ENCODE data around the gene CFAP221. TPM values are rescaled to one million over a fixed set of nuclear protein-coding genes. Genes with fewer than 3 reads are reported as not detected.

Gene CFAP221
- total RNA-seq, 2 experiments from 2014 or later, result not detected

DNA sequence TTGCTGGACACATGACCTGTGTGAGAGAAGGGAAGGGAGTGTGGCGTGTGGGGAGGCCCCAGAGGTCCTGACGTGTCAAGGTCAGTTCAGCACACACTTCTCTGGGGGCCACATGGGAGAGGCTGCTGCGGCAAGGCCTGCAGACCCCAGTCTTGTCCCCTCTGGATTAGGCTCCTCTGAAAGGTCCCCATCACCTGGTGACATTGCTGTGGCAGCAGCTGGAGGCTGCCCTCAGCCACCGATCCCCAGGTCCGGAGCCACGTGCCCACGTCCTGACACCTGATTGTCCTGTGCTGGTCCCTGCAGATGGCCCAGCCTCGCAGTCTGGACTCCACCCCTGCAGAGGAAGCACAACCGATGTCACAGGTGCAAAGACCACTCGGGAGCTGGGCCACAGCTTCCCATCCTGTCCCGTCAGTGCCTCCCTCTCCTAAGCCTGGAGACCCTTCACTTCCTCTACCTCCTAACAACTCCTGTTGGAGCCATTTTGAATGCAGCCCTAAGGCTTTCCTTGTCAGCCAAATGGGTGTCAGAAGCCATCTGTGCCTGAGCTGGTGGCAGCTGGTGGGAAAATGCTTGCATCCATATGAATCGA, 147.5 kb downstream of the CFAP221 start:
- Mint-ChIP-seq H3K9me3 (no peaks in the 10 kb centered on the region), H3K36me3 (peaks cover 3% of the 10 kb centered on the region), H3K27ac (no peak overlapping the region), H3K4me1 (peaks cover 13% of the 10 kb centered on the region), H3K27me3 (no peaks in the 10 kb centered on the region), H3K4me3 (no peak overlapping the region)
- DNase-seq (no peak), ATAC-seq (ENCODE audit: low read depth) (no peak)
- POLR2A ChIA-PET, result interaction anchor here (1.2 kb wide), 1 partner anchor 13 kb away, joined by 3 read pairs; the partner anchor contains the start of gene TMEM177

DNA sequence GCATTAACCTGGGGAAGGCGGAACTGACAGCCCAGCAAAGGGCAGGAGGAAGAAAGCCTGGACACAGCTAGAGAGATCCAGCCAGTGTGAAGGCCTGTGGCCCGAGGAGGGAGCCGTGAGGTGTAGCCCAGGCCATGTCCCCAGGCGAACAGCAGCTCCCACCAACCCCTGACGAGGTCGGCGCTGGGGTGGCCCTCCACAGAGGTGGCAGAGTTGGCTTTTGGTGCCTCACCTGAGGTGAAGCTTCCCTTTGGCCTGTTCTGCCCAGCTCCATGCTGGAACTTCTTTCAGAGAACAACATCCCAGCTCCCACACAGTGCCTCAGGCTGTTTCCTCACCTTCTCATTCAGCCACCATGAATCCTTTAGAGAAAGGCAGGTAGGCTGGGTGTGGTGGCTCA, 148.1 kb downstream of the CFAP221 start:
- no peak overlapping the region for H3K27ac Mint-ChIP-seq
- H3K27me3 Mint-ChIP-seq, result no peaks in the 10 kb centered on the region
- POLR2A ChIA-PET, result no interaction called here
- H3K9me3 Mint-ChIP-seq, result no peaks in the 10 kb centered on the region
- peaks cover 13% of the 10 kb centered on the region for H3K4me1 Mint-ChIP-seq
- DNase-seq, result no peak
- H3K4me3 Mint-ChIP-seq, result no peak overlapping the region
- ATAC-seq (ENCODE audit: low read depth), result no peak
- peaks cover 3% of the 10 kb centered on the region for H3K36me3 Mint-ChIP-seq

DNA sequence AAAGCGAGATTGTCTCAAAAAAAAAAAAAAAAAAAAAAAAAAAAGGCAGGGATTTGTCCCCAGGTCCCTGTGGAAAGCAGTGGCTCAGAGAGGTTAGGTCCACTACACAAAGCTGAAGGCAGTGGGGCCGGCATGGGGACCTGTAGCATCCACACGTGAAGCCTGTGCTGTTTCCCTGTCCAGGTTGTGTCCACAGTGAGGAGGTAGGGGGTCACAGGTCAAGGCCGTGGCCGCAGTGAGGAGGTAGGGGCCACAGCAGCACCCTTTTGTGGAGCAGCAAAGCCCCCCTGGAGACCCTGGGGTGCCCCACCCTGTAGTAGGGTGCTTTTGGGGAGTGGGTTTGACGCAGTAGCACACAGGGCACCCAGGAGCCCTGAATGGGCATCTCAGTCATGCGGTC, 148.7 kb downstream of the CFAP221 start:
- Mint-ChIP-seq H3K27ac (no peak overlapping the region), H3K4me1 (peaks cover 18% of the 10 kb centered on the region), H3K9me3 (no peaks in the 10 kb centered on the region), H3K36me3 (peaks cover 3% of the 10 kb centered on the region), H3K4me3 (no peak overlapping the region), H3K27me3 (no peaks in the 10 kb centered on the region)
- DNase-seq, result no peak
- no peak for ATAC-seq (ENCODE audit: low read depth)
- POLR2A ChIA-PET, result no interaction called here

DNA sequence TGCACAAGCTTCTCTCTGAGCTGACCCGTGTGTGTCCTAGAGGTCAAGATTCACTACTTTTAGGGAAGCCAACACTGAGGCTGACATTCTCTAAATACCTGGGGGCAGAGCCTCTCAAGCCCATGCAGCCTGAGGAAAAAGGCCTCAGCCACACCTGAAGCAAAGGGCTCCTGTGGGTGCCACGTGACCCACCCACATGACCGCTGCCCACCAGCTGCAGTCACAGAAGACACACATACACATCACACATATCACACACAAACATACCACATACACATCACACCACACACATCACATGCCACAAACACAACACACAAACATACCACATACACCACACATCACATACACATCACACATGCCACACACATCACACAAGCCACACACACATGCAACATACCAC, 149.3 kb downstream of the CFAP221 start:
- POLR2A ChIA-PET, result no interaction called here
- Mint-ChIP-seq H3K4me3 (no peak overlapping the region), H3K27ac (no peak overlapping the region)

DNA sequence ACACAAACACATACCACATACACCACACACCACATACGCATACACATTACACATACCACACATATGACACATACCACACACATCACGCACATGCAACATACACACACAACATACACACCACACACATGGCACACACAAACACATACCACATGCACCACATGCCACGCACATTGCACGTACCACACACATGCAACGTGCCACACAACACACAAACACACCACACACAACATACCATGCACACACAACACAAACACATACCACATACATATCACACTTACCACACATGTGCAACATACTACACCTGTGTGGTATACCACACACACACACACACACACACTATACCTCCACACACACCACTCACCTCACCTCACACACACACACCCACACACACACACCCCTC, 149.7 kb downstream of the CFAP221 start:
- Mint-ChIP-seq H3K27me3 (no peaks in the 10 kb centered on the region), H3K9me3 (no peaks in the 10 kb centered on the region), H3K4me1 (peaks cover 22% of the 10 kb centered on the region), H3K36me3 (peaks cover 3% of the 10 kb centered on the region), H3K27ac (no peak overlapping the region), H3K4me3 (no peak overlapping the region)
- DNase-seq (no peak), ATAC-seq (ENCODE audit: low read depth) (no peak)
- POLR2A ChIA-PET, result no interaction called here

More for the DNA sequence above, 149.3 kb downstream of the CFAP221 start:
- no peaks in the 10 kb centered on the region for H3K9me3 Mint-ChIP-seq
- peaks cover 3% of the 10 kb centered on the region for H3K36me3 Mint-ChIP-seq
- no peaks in the 10 kb centered on the region for H3K27me3 Mint-ChIP-seq
- ATAC-seq (ENCODE audit: low read depth), result no peak
- DNase-seq, result no peak
- peaks cover 22% of the 10 kb centered on the region for H3K4me1 Mint-ChIP-seq

DNA sequence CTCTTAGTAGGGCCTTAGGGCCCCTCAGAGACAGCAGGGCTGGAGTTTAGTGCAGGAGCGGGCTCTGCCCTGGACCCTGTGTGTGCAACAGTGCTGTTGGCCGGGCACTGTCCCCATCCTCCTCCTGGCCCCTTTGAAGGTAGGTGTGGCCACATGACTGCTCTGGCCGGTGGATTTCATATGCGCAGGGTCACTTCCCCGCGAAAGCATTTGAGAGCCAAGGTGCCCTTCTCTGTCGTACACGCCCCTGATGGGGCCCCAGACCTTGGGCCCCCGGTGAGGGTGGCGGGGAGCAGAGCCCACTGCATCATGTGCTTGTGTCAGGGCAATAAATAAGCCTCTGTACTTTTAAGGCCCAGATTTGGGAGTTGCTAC, 150.2 kb downstream of the CFAP221 start:
- no peaks in the 10 kb centered on the region for H3K27me3 Mint-ChIP-seq
- peaks cover 3% of the 10 kb centered on the region for H3K36me3 Mint-ChIP-seq
- DNase-seq, result no peak
- no peak for ATAC-seq (ENCODE audit: low read depth)
- no peak overlapping the region for H3K4me3 Mint-ChIP-seq
- peaks cover 22% of the 10 kb centered on the region for H3K4me1 Mint-ChIP-seq
- no peak overlapping the region for H3K27ac Mint-ChIP-seq
- POLR2A ChIA-PET, result no interaction called here
- no peaks in the 10 kb centered on the region for H3K9me3 Mint-ChIP-seq

DNA sequence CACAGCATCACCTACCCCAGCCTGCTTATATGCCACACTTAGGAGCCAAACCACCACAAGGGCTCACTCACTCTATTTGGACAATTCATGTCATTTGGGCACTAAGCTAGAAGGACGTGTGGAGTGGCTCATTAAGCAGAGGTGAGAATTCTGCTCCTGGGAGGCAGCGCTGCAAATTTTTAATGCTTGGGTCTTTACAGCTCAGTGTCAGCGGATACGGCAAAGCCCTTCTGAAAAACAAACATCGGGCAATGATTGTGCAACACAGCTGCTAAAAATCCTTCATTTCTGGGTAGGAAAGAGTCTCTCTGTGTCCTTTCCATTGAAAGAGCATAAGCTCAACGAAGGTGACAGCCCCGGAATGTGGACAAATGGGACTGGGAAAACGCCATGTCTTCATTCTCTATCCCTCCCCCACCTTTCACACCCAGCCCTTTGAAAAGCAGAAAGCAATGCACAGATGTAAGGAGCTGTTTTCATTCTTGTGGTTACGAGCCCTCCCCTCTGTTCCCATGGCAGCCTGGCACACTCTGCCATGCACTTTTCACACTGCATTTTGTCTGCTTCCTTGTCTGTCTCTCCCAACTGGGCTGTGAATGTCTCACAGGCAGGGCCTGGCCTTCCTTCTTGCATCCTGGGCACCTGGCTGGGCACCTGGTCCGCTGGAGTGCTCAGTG, 150.7 kb downstream of the CFAP221 start:
- POLR2A ChIA-PET, result interaction anchor here (0.9 kb wide), 1 partner anchor 16 kb away, joined by 3 read pairs; the partner anchor contains the start of gene TMEM177
- DNase-seq (no peak), ATAC-seq (ENCODE audit: low read depth) (no peak)
- no peaks in the 10 kb centered on the region for H3K27me3 Mint-ChIP-seq
- H3K36me3 Mint-ChIP-seq, result peaks cover 3% of the 10 kb centered on the region
- no peaks in the 10 kb centered on the region for H3K9me3 Mint-ChIP-seq
- H3K4me1 Mint-ChIP-seq, result peaks cover 22% of the 10 kb centered on the region
- H3K4me3 Mint-ChIP-seq, result peak overlapping the region; percentile 17
- peak overlapping the region; percentile 27 for H3K27ac Mint-ChIP-seq

DNA sequence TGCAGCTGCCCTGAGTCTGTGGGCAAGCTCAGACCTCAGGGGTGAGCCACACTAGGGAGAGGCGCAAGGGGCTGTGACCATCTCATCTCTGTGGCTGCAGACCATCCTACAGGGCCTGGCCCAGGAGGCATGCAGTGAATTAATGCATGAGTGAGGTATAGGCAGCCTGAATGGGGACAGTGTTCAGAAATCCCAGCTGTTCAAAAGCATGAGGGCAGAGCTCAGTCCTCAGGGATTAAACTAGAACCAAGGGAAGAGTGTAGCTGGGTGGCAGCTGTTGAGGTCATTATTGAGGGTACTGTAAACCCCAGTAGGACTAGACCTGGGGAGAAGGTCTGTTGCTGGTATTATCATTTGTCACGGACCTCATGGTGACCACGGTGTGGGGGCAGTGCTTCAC, 151.8 kb downstream of the CFAP221 start:
- H3K4me3 Mint-ChIP-seq, result no peak overlapping the region
- POLR2A ChIA-PET, result no interaction called here
- no peak overlapping the region for H3K27ac Mint-ChIP-seq

DNA sequence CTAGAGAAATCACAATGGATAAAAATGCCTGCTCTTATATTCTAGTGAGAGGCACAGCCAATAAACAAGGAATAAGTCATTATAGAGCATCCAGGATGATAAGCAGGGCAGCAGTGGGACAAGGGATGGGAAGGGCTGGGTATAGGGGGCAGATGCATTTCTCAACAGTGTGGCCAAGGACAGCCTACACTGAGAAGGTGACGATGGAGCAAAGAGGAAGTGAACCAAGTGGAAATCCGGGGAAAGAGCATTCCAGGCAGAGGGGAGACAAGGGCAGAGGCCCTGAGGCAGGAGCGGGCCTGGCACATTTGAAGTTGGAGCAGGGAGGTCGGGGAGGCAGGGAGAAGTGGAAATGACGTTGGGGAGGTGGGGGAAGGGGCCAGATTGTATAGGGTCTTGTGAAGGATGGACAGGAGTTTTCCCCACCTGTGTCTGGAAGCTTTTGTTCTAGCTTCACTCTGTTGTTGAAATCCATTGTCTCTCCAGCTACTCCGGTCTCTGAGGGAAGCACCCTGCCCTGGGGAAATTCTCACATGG, 152.3 kb downstream of the CFAP221 start:
- no peak overlapping the region for H3K4me3 Mint-ChIP-seq
- POLR2A ChIA-PET, result interaction anchor here (0.8 kb wide), 1 partner anchor 13 kb away, joined by 3 read pairs; no protein-coding TSS in a partner anchor
- H3K27ac Mint-ChIP-seq, result no peak overlapping the region

More for the DNA sequence above, 151.8 kb downstream of the CFAP221 start:
- no peaks in the 10 kb centered on the region for H3K27me3 Mint-ChIP-seq
- peaks cover 22% of the 10 kb centered on the region for H3K4me1 Mint-ChIP-seq
- ATAC-seq (ENCODE audit: low read depth) (no peak), DNase-seq (no peak)
- H3K9me3 Mint-ChIP-seq, result no peaks in the 10 kb centered on the region
- peaks cover 3% of the 10 kb centered on the region for H3K36me3 Mint-ChIP-seq

DNA sequence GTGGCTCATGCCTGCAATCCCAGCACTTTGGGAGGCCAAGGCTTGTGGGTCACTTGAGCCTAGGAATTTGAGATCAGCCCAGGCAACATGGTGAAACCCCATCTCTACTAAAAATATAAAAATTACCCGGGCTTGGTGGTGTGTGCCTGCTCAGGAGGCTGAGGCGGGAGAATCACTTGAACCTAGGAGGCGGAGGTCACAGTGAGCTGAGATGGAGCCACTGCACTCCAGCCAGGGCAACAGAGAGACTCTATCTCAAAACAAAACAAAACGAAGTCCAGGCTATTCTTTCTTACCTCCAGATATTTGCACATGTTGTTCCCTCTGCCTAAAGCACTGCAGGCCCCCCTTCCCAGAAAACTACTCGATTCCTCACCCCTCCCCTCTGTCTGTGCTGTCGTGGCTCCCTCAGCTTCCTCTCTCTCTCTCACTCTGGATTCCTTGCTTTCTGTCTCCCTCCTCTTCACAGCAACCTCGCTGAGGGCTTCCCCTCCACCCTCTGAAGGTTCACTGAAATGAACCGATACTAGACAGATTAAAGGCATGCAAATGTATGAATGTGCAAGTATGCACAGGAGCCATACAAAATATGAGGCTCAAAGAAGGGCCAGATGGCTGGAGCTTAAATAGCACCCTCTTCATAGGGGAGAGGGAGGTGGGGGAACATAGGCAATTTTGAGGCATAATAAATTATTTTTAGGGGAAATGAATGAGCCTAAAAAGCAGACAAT, 153.2 kb downstream of the CFAP221 start:
- Mint-ChIP-seq H3K4me1 (peaks cover 22% of the 10 kb centered on the region), H3K36me3 (peaks cover 3% of the 10 kb centered on the region), H3K27ac (peak overlapping the region; percentile 6), H3K27me3 (no peaks in the 10 kb centered on the region), H3K9me3 (no peaks in the 10 kb centered on the region), H3K4me3 (peak overlapping the region; percentile 10)
- no peak for DNase-seq
- ATAC-seq (ENCODE audit: low read depth), result peak; percentile 35
- POLR2A ChIA-PET, result interaction anchor here (1.3 kb wide), 1 partner anchor 19 kb away, joined by 3 read pairs; the partner anchor contains the start of gene TMEM177

More for the DNA sequence above, 152.3 kb downstream of the CFAP221 start:
- no peaks in the 10 kb centered on the region for H3K9me3 Mint-ChIP-seq
- peaks cover 22% of the 10 kb centered on the region for H3K4me1 Mint-ChIP-seq
- no peak for DNase-seq
- H3K36me3 Mint-ChIP-seq, result peaks cover 3% of the 10 kb centered on the region
- ATAC-seq (ENCODE audit: low read depth), result no peak
- no peaks in the 10 kb centered on the region for H3K27me3 Mint-ChIP-seq

DNA sequence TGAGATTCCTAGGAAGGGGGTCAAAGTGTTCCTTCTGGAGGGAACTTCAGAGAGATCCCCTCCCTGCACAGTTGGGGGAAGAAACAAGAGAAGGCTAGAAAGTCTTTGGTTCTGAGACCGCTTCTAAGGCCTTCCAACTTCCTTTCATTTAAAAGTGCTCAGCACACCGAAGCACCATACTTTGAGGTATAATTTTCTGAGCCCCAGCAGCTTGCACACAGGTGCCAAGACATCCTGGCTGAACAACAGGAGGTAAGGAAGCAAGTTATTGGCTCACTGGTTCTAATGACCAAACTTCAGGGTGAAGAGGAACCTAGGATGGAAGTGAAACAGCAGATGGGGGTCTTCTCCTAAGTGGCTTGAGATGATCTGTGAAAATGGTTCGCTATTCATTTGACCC, 154.0 kb downstream of the CFAP221 start:
- H3K27me3 Mint-ChIP-seq, result no peaks in the 10 kb centered on the region
- DNase-seq (no peak), ATAC-seq (ENCODE audit: low read depth) (no peak)
- H3K9me3 Mint-ChIP-seq, result no peaks in the 10 kb centered on the region
- no peak overlapping the region for H3K4me3 Mint-ChIP-seq
- POLR2A ChIA-PET, result interaction anchor here (1.3 kb wide), 1 partner anchor 19 kb away, joined by 3 read pairs; the partner anchor contains the start of gene TMEM177
- H3K36me3 Mint-ChIP-seq, result peaks cover 3% of the 10 kb centered on the region
- H3K27ac Mint-ChIP-seq, result no peak overlapping the region
- H3K4me1 Mint-ChIP-seq, result peaks cover 24% of the 10 kb centered on the region

DNA sequence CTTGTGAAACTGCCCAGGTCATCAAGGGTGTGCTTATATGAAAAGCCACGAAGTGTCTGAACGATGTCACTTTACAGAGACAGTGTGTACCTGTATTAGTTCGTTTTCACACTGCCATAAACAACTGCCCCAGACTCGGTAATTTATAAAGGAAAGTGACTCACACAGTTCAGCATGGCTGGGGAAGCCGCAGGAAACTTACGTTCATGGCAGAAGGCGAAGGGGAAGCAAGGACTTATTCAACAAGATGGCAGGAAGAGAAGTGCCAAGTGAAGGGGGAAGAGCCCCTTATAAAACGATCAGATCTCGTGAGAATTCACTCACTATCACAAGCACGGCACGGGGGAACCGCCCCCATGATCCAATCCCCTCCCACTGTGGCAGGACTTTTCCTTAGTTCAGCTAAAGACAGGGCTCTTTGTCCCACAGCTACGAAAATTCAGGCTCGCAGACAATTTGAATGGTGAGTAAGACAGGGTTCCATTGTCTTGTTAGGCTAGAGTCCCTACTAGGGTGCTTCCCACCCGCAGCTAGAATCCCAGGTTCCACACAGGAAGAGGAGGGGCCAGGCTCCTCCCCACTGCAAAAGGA, 154.9 kb downstream of the CFAP221 start:
- ATAC-seq (ENCODE audit: low read depth) (no peak), DNase-seq (no peak)
- peaks cover 21% of the 10 kb centered on the region for H3K4me1 Mint-ChIP-seq
- H3K27ac Mint-ChIP-seq, result no peak overlapping the region
- H3K27me3 Mint-ChIP-seq, result no peaks in the 10 kb centered on the region
- H3K36me3 Mint-ChIP-seq, result no peaks in the 10 kb centered on the region
- H3K4me3 Mint-ChIP-seq, result no peak overlapping the region
- POLR2A ChIA-PET, result no interaction called here
- no peaks in the 10 kb centered on the region for H3K9me3 Mint-ChIP-seq

DNA sequence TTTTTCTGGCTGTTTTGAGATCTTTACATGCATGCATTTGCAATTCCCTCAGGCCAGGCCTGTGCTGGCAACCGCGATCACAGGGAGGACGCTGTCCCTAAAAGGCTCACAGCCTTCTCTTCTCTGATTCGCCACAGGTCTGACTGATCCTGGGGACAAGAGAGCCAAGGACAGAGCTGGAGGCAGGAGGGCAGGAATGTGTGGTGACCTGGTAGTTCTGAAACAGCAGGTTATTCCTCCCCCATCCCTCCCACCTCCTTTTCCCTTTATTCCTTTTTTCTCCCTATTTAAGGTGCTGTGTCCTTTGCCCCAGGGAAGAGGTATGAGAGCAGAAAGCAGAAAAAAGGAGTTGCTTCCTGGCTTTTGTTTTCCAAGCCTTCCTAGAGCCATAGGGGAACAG, 156.6 kb downstream of the CFAP221 start:
- no peak overlapping the region for H3K4me3 Mint-ChIP-seq
- DNase-seq (no peak), ATAC-seq (ENCODE audit: low read depth) (no peak)
- H3K27ac Mint-ChIP-seq, result no peak overlapping the region
- no peaks in the 10 kb centered on the region for H3K27me3 Mint-ChIP-seq
- POLR2A ChIA-PET, result interaction anchor here (1.6 kb wide), 1 partner anchor 476 kb away, joined by 5 read pairs; no protein-coding TSS in a partner anchor
- peaks cover 18% of the 10 kb centered on the region for H3K4me1 Mint-ChIP-seq
- H3K36me3 Mint-ChIP-seq, result no peaks in the 10 kb centered on the region
- no peaks in the 10 kb centered on the region for H3K9me3 Mint-ChIP-seq
